ENCODE data around the gene SCO2.
A peak's percentile ranks its signal among the peaks of the same experiment; 100 is the strongest.

SCO2 gene

GRCh38 chr22:50483977-50484853, 41.2 kb downstream of the SCO2 start:
- H3K4me3 ChIP-seq, result no peak overlapping the region
- TF ChIP-seq CTCF (IDR thresholded peaks at IDR 0.05), result no peak
- no peak overlapping the region for H3K27ac ChIP-seq
- DNase-seq (ENCODE audit: low spot score), result no peak

GRCh38 chr22:50483556-50483955, 41.8 kb downstream of the SCO2 start:
- H3K4me3 ChIP-seq, result no peak overlapping the region
- no peak overlapping the region for H3K27ac ChIP-seq
- no peak for TF ChIP-seq CTCF (IDR thresholded peaks at IDR 0.05)
- no peak for DNase-seq (ENCODE audit: low spot score)

- TF ChIP-seq CTCF (IDR thresholded peaks at IDR 0.05), result no peak
- Histone ChIP-seq H3K4me3 (no peak overlapping the region), H3K27ac (no peak overlapping the region)
- DNase-seq (ENCODE audit: low spot score), result no peak
Measured at GRCh38 chr22:50483106-50483505, 42.3 kb downstream of the SCO2 start.

- no peak for TF ChIP-seq CTCF (IDR thresholded peaks at IDR 0.05)
- DNase-seq (ENCODE audit: low spot score), result no peak
- Histone ChIP-seq H3K27ac (no peak overlapping the region), H3K4me3 (peak overlapping the region; percentile 70)
Measured at GRCh38 chr22:50482107-50483074, 43.0 kb downstream of the SCO2 start.

GRCh38 chr22:50481440-50482106, 43.8 kb downstream of the SCO2 start, which contains the start of gene ADM2:
Gene ADM2 (plus strand): TSS chr22:50481543. CDS start chr22:50481848, 305 bp downstream.
- no peak for DNase-seq (ENCODE audit: low spot score)
- no peak within 1 kb of the TSS for H3K27ac ChIP-seq
- peak within 1 kb of the TSS; percentile 70 for H3K4me3 ChIP-seq
- TF ChIP-seq CTCF (IDR thresholded peaks at IDR 0.05), result no peak

- DNase-seq (ENCODE audit: low spot score), result no peak
- TF ChIP-seq CTCF (IDR thresholded peaks at IDR 0.05), result no peak
- Histone ChIP-seq H3K27ac (no peak overlapping the region), H3K4me3 (peak overlapping the region; percentile 70)
Measured at GRCh38 chr22:50481045-50481439, 44.4 kb downstream of the SCO2 start.
